ENCODE data around the gene ABLIM3.

- no peak for TF ChIP-seq CTCF (IDR thresholded peaks at IDR 0.05)
- no peak for TF ChIP-seq POLR2A (IDR thresholded peaks at IDR 0.05)
Observed at GRCh38 chr5:149099920-149100319, 41.4 kb upstream of the ABLIM3 start.
